HG03442 (cell line): ENCODE results near the gene PDE2A.

Source experiments
- ATAC-seq: cut with Tn5 transposase; IDR thresholded peaks from one replicate; pipeline ENCODE4 v1.9.1; 2021; ENCODE audit warnings: mild to moderate bottlenecking, moderate library complexity; ENCODE audit not compliant: unreplicated experiment

The PDE2A gene

GRCh38 chr11:72704783-72705265 lies 30.6 kb upstream of the PDE2A start:
- ATAC-seq = no peak

- ATAC-seq = no peak
These were observed 30.0 kb upstream of the PDE2A start for GRCh38 chr11:72704028-72704782.

- ATAC-seq = no peak
These were observed 29.2 kb upstream of the PDE2A start for GRCh38 chr11:72703267-72704008.

GRCh38 chr11:72702577-72703241 lies 28.5 kb upstream of the PDE2A start:
- ATAC-seq = no peak

GRCh38 chr11:72702096-72702495 lies 27.9 kb upstream of the PDE2A start:
- ATAC-seq = no peak

- ATAC-seq = no peak
These were observed 27.2 kb upstream of the PDE2A start for GRCh38 chr11:72701466-72701865.

- no peak for ATAC-seq
These were observed 25.9 kb upstream of the PDE2A start for GRCh38 chr11:72700146-72700545.

- no peak for ATAC-seq
These were observed 23.6 kb upstream of the PDE2A start for GRCh38 chr11:72697814-72698213.

GRCh38 chr11:72696866-72697700 lies 22.9 kb upstream of the PDE2A start:
- no peak for ATAC-seq

GRCh38 chr11:72695354-72695753 lies 21.1 kb upstream of the PDE2A start:
- no peak for ATAC-seq

GRCh38 chr11:72693271-72693968 lies 19.2 kb upstream of the PDE2A start:
- no peak for ATAC-seq

- no peak for ATAC-seq
These were observed 18.4 kb upstream of the PDE2A start for GRCh38 chr11:72692498-72693237.

- ATAC-seq = no peak
These were observed 15.9 kb upstream of the PDE2A start for GRCh38 chr11:72690166-72690565.

GRCh38 chr11:72688929-72689328 lies 14.7 kb upstream of the PDE2A start:
- ATAC-seq = no peak

- ATAC-seq = no peak
These were observed 14.3 kb upstream of the PDE2A start for GRCh38 chr11:72688486-72688885.

GRCh38 chr11:72687326-72687725 lies 13.1 kb upstream of the PDE2A start:
- ATAC-seq = no peak

- ATAC-seq = no peak
These were observed 12.5 kb upstream of the PDE2A start for GRCh38 chr11:72686639-72687220.

GRCh38 chr11:72685560-72686480 lies 11.6 kb upstream of the PDE2A start:
- ATAC-seq = no peak
